A549 treated with CpdA at 1 μM for 4 hours (cell line): ENCODE data around the gene CBFB. TPM values are rescaled to one million over a fixed set of nuclear protein-coding genes. Genes with fewer than 3 reads are reported as not detected.

ENCODE experiments used
- total RNA-seq: library from RNA; stranded (reverse); fragments of 200-300 nt; extraction: Qiagen RNA extraction; gene quantifications from 5 replicates; pipeline ENCODE4 v1.2.3, GENCODE V29; 2022; ENCODE audit warnings: low read depth

The CBFB gene
- 45.0 to 53.6 TPM (median 50.3 TPM) in 5 replicates for total RNA-seq

DNA sequence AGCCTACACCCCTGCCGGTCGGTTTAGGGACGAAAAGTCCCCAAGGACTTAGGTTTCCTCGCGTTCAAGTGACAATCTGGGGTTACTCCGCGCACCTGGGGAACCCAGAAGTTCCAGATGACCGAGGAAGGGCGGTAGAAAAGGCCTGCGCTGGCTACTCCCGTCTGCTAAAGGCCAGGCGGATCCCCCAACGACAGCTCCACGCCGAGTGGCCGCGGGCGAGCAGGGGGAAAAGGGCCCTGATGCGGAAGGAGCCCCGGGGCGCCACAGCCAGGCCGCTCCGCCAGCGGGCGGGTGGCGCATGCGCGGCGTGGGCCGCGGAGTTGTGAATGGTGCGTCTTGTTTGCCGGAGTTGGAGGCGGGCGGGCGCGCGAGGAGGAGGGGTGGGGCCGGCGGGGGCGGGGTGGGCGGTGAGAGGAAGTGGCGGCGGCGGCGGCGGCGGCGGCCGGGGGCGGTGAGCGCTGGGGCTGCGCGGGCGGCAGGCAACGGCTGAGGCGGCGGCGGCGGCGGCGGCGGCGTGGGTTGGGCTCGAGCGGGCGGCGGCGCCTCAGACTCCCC is at the start of gene CBFB:
Gene CBFB, plus strand, starts transcription at position 454 of the 558 bp plus-strand sequence. CDS start 259 bp downstream, outside the sequence.

GRCh38 chr16:66988197-66988788 is 40.7 kb upstream of the CBFB start, which contains the start of gene CES4A:
TSS of gene CES4A (plus strand) at chr16:66988589. CDS start at chr16:66988773, 184 bp downstream.

DNA sequence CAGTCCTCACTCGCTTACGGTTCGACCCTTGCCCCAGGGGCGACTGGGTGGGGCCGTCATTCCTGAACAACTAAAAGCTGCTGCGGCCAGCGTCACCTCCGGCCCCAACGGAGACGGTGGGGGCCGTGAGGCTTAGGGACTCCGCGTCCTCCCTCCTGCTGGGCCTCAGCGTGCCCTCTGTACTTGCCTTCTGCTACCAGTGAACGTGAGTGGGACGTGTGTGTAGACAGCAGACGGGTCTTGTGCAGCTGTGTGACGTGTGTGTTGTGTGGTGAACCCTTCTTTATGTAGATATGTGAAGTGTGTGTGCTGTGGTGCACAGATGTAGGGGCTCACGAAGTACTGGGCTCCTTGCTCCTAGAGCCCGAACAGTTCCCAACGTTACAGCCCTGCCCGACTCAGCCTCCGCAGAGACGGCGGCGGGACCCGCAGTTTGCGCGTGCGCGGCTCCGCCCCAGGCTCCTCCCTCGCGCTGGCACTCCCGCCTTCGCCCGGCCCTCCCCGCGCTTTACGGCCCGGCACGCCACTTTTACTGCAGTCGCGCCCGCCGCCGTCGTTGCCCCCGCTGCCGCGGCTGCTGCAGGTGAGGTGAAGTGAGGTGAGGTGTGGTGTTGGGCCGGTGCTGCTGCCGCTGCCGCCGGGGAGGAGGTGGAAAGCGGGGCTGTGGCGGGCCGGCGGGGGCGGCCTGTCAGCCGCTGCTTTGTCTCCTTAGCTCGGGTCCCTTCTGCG is 80.6 kb downstream of the CBFB start, which contains the start of gene PHAF1:
Gene PHAF1, plus strand, starts transcription at position 535 of the 729 bp plus-strand sequence. CDS start 235 bp downstream, outside the sequence.

Other genes starting within 250 kb of the CBFB start
- gene TERB1, start 227.6 kb upstream of the CBFB start, total RNA-seq: 0.07 TPM in 1 of 5 replicates, not detected in the others
- 60.5 to 71.9 TPM (median 70.8 TPM) in 5 replicates for gene NAE1, start 198.2 kb upstream of the CBFB start, total RNA-seq
- gene CA7, start 184.7 kb upstream of the CBFB start, total RNA-seq: 0.07 TPM in 1 of 5 replicates, not detected in the others
- 5.4 to 7.6 TPM (median 5.6 TPM) in 5 replicates for gene PDP2, start 148.6 kb upstream of the CBFB start, total RNA-seq
- gene CDH16, start 110.3 kb upstream of the CBFB start, total RNA-seq: 0.16 to 0.28 TPM (median 0.23 TPM) in 5 replicates
- gene RRAD, start 103.6 kb upstream of the CBFB start, total RNA-seq: 7.2 to 19.8 TPM (median 11.7 TPM) in 5 replicates
- gene CIAO2B, start 94.7 kb upstream of the CBFB start, total RNA-seq: 121 to 175 TPM (median 171 TPM) in 5 replicates
- 27.5 to 30.8 TPM (median 28.4 TPM) in 5 replicates for gene CES2, start 93.6 kb upstream of the CBFB start, total RNA-seq
- gene CES3, start 67.9 kb upstream of the CBFB start, total RNA-seq: 1.7 to 2.3 TPM (median 2.0 TPM) in 5 replicates
- gene CES4A, start 40.6 kb upstream of the CBFB start, total RNA-seq: 1.3 to 2.1 TPM (median 1.6 TPM) in 5 replicates
- gene PHAF1, start 80.8 kb downstream of the CBFB start, total RNA-seq: 22.2 to 24.5 TPM (median 23.4 TPM) in 5 replicates
- gene B3GNT9, start 121.8 kb downstream of the CBFB start, total RNA-seq: 5.7 to 8.5 TPM (median 7.9 TPM) in 5 replicates
- 10.7 to 20.7 TPM (median 20.5 TPM) in 5 replicates for gene TRADD, start 130.8 kb downstream of the CBFB start, total RNA-seq
- gene FBXL8, start 130.8 kb downstream of the CBFB start, total RNA-seq: 5.2 to 9.5 TPM (median 8.5 TPM) in 5 replicates
- gene HSF4, start 135.6 kb downstream of the CBFB start, total RNA-seq: 11.9 to 16.0 TPM (median 14.6 TPM) in 5 replicates
- 44.9 to 52.4 TPM (median 50.2 TPM) in 5 replicates for gene NOL3, start 141.4 kb downstream of the CBFB start, total RNA-seq
- 3.6 to 8.0 TPM (median 5.9 TPM) in 5 replicates for gene MATCAP1, start 154.8 kb downstream of the CBFB start, total RNA-seq
- 0.07 to 0.48 TPM in 2 of 5 replicates, not detected in the others for gene EXOC3L1, start 161.0 kb downstream of the CBFB start, total RNA-seq
- 75.9 to 98.6 TPM (median 92.7 TPM) in 5 replicates for gene E2F4, start 163.0 kb downstream of the CBFB start, total RNA-seq
- gene ELMO3, start 170.0 kb downstream of the CBFB start, total RNA-seq: 0.66 to 1.4 TPM (median 1.3 TPM) in 5 replicates
- 78.6 to 101 TPM (median 94.1 TPM) in 5 replicates for gene TMEM208, start 198.0 kb downstream of the CBFB start, total RNA-seq
- 40.1 to 51.6 TPM (median 48.9 TPM) in 5 replicates for gene FHOD1, start 218.3 kb downstream of the CBFB start, total RNA-seq
- gene SLC9A5, start 219.8 kb downstream of the CBFB start, total RNA-seq: 1.2 to 1.7 TPM (median 1.6 TPM) in 5 replicates